ENCODE data around the gene NPY4R2.
"Not testable (repeated sequence)": the region's sequence is repeated elsewhere in the genome, so short reads cannot be mapped to it uniquely, and the experiment has no call there.

GRCh38 chr10:47970047-47970446, 51.6 kb downstream of the NPY4R2 start:
- TF ChIP-seq, protein P1, sequence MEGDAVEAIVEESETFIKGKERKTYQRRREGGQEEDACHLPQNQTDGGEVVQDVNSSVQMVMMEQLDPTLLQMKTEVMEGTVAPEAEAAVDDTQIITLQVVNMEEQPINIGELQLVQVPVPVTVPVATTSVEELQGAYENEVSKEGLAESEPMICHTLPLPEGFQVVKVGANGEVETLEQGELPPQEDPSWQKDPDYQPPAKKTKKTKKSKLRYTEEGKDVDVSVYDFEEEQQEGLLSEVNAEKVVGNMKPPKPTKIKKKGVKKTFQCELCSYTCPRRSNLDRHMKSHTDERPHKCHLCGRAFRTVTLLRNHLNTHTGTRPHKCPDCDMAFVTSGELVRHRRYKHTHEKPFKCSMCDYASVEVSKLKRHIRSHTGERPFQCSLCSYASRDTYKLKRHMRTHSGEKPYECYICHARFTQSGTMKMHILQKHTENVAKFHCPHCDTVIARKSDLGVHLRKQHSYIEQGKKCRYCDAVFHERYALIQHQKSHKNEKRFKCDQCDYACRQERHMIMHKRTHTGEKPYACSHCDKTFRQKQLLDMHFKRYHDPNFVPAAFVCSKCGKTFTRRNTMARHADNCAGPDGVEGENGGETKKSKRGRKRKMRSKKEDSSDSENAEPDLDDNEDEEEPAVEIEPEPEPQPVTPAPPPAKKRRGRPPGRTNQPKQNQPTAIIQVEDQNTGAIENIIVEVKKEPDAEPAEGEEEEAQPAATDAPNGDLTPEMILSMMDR (IDR thresholded peaks at IDR 0.05) = not testable (repeated sequence)
- not testable (repeated sequence) for TF ChIP-seq POLR2A (IDR thresholded peaks at IDR 0.05)
